ENCODE results near the gene IHH.

DNA sequence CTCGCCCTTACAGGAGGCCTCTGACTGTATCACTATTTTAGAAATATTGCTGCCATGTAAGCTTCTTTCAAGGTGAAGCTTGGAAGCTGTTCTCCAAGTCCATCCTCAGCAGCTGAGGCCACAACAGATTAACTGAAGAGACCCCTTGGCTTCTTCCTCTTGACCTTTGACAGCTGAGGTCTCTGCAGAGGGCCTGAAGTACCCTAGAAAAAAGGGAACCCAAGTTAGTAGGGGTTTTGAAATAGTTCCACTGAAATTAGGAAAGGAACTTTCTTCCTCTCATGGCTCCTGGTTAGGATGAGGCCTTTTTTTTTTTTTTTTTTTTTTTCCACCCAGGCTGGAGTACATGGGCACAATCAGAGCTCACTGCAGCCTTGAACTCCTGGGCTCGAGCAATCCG, 15.5 kb upstream of the IHH start:
- TF ChIP-seq, protein P1, sequence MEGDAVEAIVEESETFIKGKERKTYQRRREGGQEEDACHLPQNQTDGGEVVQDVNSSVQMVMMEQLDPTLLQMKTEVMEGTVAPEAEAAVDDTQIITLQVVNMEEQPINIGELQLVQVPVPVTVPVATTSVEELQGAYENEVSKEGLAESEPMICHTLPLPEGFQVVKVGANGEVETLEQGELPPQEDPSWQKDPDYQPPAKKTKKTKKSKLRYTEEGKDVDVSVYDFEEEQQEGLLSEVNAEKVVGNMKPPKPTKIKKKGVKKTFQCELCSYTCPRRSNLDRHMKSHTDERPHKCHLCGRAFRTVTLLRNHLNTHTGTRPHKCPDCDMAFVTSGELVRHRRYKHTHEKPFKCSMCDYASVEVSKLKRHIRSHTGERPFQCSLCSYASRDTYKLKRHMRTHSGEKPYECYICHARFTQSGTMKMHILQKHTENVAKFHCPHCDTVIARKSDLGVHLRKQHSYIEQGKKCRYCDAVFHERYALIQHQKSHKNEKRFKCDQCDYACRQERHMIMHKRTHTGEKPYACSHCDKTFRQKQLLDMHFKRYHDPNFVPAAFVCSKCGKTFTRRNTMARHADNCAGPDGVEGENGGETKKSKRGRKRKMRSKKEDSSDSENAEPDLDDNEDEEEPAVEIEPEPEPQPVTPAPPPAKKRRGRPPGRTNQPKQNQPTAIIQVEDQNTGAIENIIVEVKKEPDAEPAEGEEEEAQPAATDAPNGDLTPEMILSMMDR (IDR thresholded peaks at IDR 0.05 in 4 of 5, conservative IDR thresholded peaks at IDR 0.05 in 1 of 5), result no peak
- TF ChIP-seq POLR2A (IDR thresholded peaks at IDR 0.05), result no peak
